HG03378 (cell line): ENCODE results near the gene SEC23A.
"Not testable (repeated sequence)": the region's sequence is repeated elsewhere in the genome, so short reads cannot be mapped to it uniquely, and the experiment has no call there.

Experiments used
- ATAC-seq: cut with Tn5 transposase; IDR thresholded peaks from one replicate; pipeline ENCODE4 v1.9.1; 2021; ENCODE audit warnings: mild to moderate bottlenecking, moderate library complexity; ENCODE audit not compliant: unreplicated experiment

The SEC23A gene

DNA sequence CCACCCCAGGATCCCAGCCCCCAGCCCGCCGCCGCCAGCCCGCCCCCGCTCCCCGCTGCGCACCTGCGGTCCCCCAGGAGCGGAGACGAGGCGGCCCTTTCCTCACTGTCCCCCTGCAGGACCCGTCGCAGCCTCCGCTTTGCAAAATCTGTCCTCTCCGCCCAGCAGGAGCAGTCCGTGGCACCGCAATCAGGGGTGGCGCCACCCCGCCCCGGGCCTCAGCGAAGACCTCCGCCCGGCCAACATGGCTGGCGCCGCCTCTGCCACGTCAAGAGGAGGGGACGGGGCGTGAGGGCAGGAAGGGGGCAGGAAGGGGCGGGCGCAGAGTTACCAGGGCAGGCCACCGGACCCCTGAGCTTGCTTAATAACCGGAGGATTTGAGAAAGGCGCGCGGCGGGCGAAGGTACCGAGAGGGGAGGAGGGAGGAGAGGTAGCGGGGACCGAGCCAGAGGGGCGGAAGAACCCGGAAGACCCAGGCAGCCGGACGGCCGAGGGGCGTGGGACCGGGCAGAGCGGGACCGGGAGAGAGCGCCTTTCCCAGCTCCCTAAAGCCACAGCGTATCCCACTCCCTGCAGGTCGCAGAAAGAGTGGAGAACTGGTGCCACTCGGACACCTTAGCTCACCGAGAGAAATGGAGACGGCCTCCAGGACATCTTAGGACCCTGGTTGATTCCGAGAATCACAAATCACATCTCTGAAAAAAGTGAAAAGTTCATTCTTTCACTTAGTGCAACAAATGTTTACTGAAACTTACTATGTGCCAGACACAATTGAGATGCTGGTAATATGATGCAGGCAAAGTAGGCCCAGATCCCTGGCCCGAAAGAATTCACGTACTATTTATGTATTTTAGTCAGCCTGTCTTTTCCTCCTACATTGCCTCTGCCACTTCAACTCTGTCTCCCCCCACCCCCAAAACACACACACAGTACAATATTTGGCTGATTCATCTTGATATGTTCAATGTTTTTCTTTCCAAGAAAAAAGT lies at the start of gene SEC23A:
Gene SEC23A (minus strand): TSS at position 267 of the 989 bp plus-strand sequence. CDS start 7,117 bp downstream, outside the sequence.
- ATAC-seq, result peak; percentile 76

DNA sequence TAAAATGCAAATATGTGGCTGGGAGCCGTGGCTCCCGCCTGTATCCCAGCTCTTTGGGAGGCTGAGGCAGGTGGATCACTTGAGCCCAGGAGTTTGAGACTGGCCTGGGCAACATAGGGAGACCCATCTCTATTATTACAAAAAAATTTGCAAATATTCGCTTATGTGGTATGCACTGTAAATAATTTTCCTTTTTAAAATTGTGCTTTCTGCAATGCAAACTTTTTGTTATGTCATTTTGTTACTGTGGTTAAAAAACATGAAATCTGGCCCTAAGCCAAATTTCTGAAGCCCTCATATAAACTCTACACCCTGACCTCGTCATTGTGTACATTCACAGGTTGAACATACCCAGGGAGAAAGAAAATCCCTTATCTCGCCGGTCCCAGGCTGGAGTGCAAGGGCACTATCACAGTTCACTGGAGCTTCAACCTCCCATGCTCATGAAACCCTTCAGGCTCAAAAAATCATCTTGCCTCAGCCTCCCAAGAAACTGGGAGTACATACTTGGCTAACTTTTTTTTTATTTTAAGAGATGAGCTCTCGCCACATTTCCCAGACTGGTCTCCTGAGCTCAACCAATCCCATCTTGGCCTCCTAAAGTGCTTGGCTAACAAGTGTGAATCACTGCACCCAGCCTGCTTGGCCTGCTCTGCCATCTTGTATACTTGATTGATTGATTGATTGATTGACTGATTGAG lies 42.4 kb upstream of the SEC23A start:
- ATAC-seq, result no peak

DNA sequence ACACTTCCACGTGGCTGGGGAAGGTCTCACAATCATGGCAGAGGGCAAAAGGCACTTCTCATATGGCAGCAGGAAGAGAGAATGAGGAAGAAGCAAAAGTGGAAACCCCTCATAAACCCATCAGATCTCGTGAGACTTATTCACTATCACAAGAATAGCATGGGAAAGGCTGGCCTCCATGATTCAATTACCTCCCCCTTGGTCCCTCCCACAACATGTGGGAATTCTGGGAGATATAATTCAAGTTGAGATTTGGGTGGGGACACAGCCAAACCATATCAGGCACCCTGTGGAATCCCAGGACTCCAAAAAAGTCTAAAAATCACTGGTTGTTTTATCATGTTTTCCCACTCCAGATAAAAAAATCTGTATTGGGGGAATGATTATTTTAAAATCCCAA lies 40.2 kb upstream of the SEC23A start:
- not testable (repeated sequence) for ATAC-seq

DNA sequence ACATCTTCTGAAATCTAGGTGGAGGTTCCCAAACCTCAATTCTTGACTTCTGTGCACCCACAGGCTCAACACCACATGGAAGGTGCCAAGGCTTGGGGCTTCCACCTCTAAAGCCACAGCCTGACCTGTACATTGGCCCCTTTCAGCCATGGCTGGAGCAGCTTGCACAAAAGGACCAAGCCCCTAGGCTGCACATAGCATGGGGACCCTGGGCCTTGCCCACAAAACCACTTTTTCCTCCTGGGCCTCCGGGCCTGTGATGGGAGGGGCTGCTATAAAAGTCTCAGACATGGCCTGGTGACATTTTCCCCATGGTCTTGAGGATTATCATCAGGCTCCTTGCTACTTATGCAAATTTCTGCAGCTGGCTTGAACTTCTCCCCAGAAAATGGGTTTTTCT lies 38.6 kb upstream of the SEC23A start:
- not testable (repeated sequence) for ATAC-seq

DNA sequence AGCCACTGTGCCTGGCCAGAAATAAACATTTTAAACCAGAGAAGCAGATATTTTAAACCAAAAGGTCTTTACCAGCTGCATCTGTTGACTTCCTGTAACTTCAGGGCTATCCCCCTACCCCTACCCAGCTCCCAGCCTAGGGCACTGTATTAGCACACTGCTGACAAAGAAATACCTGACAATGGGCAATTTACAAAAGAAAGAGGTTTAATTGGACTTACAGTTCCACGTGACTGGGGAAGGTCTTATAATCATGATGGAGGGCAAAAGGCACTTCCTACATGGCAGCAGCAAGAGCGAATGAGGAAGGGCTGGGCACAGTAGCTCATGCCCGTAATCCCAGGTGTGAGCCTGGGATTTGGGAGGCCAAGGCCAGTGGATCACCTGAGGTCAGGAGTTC lies 37.1 kb upstream of the SEC23A start:
- no peak for ATAC-seq

DNA sequence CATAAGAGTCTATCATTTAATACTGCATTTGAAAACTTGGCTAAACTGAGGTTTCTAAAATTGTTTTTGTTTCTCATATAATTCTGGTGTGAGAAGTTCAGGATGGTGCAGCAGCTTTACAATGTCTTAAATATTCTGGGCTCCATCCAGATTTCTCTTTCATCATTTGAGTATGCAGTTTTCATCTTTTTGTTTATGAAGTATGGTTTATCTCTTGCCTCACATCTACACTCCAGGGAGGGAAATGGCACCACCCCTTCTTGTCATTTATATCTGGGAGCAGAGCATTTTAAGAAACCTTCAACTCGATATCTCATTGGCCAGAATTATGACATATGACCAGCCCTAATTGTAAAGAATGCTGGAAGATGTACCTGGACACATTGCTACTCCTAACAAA lies 35.4 kb upstream of the SEC23A start:
- no peak for ATAC-seq

DNA sequence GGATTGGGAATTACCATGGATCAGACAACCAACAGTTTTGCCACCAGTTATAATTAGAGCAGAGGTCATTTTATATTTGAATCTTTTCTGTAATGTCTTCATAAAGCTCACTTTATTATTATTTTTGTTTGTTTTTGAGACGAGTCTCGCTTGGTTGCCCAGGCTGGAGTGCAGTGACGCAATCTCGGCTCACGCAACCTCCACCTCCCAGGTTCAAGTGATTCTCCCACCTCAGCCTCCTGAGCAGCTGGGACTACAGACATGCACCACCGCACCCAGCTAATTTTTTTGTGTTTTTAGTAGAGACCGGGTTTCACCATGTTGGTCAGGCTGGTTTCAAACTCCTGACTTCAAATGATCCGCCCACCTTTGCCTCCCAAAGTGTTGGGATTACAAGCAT lies 34.8 kb upstream of the SEC23A start:
- not testable (repeated sequence) for ATAC-seq

DNA sequence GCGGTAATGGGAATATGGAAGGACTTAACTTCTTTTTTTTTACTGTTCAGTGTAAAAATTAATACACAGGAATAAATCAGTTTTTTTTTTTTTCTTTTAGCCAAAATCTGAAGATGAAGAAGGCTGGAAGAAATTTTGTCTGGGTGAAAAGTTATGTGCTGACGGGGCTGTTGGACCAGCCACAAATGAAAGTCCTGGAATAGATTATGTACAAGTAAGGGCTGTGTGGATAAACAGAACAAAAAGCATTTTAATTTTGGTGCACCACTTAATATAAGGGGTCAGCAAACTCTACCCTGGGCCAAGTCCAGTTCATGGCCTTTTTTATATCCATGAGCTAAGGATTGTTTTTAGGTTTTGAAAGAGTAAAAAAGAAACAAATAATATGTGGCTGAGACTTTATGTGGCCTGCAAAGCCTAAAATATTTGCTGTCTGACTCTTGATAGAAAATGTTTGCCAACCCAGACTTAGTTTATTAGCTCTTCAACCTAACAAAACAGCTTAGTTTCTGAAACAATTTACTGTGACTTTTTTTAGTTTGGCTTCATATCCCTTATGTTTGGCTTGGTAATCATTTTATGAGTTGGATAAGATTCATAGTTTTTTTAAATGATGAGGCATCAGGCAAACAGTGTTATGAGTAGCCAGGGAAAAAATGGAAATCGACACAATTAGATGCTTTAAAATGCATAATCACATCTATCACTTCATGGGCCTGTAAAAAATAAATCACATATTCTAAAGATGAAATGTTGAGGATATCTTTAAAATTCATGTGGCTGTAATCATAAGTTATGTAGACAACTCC lies 19.5 kb upstream of the SEC23A start:
- ATAC-seq, result no peak

DNA sequence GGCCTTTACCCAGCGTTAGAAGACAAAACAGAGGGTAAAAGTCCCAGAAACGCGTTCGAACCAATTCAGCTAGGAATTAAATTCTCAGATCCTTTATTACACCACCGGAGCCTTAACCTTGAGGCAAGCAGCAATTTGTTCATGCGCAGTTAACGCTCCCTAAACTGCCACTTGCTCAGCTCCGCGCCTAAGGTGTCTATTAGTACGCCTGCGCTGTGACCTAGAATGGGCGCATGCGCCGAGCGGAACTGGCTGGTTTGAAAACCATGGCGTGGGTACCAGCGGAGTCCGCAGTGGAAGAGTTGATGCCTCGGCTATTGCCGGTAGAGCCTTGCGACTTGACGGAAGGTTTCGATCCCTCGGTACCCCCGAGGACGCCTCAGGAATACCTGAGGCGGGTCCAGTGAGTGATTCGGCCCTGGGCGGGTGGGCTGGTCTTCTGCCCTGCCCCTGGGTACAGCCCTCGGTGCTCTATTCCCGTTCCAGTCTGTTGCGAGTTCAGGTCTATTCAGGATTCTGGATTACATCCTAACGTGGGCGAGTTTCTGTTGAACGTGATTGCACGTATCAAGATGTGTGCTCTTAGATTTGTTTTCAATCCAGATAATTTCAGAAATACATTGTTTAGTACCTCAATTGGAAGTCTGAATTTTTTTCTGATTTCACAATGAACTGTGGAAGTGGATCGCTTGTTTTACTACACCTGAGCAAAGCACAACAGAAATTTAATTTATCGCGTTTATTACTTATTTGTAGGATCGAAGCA lies 11.2 kb upstream of the SEC23A start, which contains the start of gene GEMIN2:
Gene GEMIN2 (plus strand): TSS at position 251 of the 766 bp plus-strand sequence. CDS start 16 bp downstream, at position 267.
- peak; percentile 92 for ATAC-seq

DNA sequence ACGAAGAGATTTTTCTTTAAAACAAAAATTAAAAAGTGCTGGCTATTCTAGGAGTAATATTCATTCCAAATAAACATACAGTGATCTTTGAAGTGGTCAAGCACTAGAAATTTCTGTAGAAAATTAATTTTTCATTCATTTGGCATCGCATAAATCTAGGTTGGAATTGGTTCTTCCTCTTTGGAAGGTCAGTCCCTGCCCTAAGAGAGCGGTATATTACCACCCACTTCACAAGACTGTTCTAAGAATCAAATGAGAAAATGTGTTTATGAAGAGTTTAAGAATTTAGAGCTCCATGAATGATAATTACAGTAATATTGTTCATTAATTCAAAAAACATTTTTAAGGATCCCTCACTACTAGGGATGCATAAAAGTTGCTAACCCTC lies 10.6 kb upstream of the SEC23A start:
- peak; percentile 0 for ATAC-seq

DNA sequence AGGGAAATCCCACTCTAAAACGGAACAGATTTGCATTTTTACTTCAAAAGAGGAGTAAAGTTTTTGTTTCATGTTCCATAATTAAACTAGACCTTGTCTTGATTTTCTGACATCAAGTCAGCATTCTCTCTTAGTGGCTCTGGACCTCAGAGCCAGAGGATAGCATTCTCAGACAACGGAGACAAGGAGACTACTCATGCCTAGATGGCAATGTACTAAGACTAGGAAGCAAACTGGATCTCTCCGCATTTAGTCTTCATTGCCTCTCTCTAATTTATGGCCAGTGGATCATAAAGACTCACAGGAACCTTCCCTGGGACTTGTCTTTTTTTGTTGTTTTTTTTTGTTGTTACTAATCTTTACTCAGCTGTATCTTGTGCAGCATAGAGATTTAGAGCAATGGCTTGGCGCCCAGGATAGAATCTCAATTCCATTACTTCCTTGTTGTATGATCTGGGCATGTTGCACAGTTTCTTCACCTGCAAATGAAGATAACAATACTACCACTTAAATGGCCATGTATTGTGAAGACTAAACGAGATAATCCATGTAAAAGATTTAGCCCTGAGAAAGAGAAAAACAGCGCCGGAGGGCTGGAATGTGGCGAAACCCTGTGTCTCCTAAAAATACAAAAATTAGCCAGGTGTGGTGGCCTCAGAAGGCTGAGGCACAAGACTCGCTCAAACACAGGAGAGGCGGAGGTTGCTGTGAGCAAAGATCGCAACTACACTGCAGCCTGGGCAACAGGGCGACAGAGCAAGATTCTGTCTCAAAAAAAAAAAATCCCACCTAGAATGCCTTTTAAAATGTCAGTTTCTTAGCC lies 7.1 kb upstream of the SEC23A start:
- no peak for ATAC-seq

DNA sequence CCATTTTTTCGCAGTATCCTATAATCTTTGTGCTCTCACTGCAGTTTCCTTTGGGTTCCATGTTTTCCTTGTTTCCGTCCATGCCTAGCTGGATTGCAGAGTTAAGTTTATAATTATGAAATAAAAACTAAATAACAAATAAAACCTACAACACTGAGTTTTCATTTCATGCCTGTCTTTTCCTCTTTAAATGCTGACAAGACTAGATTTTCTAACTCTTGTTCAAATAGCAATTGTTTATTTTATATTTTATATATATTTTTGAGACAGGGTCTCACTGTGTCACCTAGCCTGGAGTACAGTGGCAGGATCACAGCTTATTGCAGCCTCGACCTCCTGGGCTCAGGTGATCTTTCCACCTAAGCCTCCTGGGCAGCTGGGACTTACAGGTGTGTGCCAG lies 5.8 kb upstream of the SEC23A start:
- ATAC-seq, result no peak

DNA sequence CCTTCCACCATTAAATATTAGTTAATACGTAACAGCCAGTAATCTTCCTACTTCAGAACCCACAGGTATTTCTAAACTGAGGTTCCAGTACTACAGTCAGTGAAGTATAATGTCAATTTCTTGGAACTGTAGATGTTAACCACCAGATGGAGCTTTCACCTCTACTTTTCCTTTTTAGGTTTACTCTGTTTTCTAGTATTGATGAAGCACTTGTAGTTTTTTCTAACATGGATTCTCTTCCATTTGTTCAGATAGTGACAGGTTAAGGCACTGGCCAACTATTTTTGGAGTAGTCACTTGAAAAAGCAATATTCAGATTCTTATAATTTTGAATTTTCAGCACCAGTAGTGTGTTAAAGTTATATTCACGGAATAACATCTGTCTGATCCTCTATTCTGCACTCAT lies 4.6 kb upstream of the SEC23A start:
- peak; percentile 51 for ATAC-seq

DNA sequence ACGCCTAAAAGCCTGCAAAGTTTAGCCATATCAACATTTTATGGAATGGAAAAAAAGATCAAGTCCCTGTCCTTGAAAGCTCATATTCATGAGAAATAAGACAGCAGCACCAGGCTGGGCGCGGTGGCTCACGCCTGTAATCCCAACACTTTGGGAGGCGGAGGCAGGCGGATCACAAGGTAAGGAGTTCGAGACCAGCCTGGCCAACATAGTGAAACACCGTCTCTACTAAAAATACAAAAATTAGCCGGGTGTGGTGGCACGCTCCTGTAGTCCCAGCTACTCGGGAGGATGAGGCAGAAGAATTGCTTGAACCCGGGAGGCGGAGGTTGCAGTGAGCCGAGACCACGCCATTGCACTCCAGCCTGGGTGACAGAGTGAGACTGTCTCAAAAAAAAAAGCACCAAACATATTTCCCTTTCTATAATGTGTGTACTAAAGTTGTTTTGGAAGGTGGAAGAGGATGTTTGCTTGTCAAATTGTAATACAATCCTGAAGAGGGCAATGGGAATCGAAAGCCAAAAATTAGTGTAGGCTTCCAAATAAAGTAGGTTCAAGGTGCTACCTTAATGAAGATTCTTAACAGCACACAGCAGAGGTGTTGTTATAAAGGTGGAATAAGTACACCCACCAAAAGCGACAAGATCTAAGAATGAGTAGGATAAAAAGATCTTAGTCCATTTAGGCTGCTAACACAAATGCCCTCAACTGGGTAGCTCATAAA lies 1.2 kb upstream of the SEC23A start:
- not testable (repeated sequence) for ATAC-seq

DNA sequence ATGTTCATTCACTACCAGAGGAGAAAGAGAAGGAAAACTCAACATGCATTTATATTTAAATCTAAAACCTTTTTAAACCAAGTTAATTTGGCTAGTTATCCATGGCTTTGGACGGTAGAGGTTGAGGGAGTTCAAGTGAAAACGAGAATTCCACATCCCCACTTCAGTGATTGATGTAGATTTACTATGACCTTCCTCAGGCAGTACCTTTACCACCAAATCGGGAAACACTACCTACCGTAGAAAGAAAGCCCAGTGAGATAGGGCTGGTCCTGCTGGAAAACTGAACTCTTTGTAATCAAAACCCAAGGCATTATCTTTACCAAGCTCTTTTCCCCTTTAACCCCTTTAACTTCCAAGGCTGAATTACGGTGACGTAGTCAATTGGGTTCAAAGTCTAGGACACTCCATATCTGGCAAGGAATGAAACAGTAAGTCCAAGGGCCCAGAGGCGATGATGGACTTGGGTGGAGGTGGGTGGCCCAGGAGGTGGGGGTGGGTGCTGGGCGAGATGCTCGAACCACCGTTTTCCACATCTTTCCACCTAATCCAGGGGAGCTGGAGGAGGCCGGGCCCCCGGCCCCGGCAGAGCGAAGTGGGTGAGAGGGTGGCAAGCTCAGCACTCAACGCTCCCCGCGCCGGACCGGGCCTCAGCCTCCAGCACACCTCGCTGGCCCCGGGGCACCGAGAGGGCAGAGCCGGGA lies 618 bp downstream of the SEC23A start:
- ATAC-seq, result peak; percentile 16

DNA sequence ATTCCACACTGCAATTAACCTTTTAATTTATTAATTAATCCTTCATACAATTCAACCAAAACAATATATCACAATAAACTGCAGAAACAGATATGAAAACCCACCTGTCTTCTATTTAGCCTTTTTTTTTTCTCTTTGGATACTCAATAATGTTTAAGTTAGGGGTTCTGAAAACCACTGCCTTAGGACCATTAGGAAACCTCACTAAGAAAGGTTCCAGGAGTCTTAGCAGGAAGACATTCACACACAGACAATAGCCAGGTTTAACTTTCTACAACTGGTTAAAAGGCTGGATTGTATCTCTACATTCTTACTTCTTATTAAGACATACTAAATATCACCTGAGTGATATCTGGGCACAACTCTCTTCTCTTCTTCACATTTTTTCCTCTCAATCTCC lies 3.3 kb downstream of the SEC23A start:
- no peak for ATAC-seq

DNA sequence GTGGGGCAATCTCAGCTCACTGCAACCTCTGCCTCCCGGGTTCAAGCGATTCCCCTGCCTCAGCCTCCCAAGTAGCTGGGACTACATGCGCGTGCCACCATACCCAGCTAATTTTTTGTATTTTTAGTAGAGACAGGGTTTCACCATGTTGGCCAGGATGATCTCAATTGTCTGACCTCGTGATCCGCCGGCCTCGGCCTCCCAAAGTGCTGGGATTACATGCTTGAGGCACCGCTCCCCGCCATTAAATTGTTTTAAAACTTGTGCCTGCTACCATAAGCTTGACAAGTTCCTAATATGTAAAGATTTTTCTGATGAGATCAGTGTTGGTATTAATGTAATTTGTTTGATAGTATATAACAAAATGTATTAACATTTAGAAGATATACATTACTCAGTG lies 3.8 kb downstream of the SEC23A start:
- not testable (repeated sequence) for ATAC-seq

DNA sequence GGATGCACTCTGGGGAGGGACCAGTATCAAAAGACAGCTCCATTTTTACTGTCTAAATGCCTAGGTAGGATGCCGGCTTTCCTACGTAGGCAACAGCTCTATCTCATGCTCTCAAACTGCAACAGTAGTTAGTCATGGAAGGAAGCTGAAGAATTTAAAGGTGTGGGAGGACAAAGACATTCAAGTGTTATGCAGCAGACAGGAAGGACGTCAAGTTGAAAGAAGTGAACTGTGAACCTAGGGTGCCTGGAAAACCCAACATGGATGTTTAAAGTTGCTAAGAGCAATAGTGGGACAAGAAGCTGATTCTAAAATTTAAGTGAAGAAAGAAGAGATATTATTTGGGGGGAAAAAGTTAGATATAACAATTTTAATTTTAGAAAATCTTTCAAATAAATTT lies 5.9 kb downstream of the SEC23A start:
- ATAC-seq, result no peak
